HL-60 (cell line): Measurements from ENCODE around the gene MAP4.

Experiments
- DNase-seq, 2 experiments: peaks; one replicate each; pipeline ENCODE4 v3.0.0-alpha.2; 2010 to 2020; ENCODE audit warnings: low read depth in 1 of 2, low spot score in 1 of 2
- H3K27ac ChIP-seq: fragments of 250-450 bp; sonication (Bioruptor Pico); replicated peaks from 2 replicates; pipeline ENCODE4 v1.5.1; 2020; ENCODE audit warnings: mild to moderate bottlenecking, moderate library complexity
- H3K27me3 ChIP-seq: fragments of 250-450 bp; sonication (Bioruptor Pico); 2 replicates; pipeline ENCODE4 v1.5.1; 2021; ENCODE audit warnings: mild to moderate bottlenecking, moderate library complexity; ENCODE audit not compliant: insufficient read depth, poor library complexity, severe bottlenecking
- H3K4me3 ChIP-seq: replicated peaks from 2 replicates; pipeline ENCODE4 v1.5.1; 2011; ENCODE audit warnings: mild to moderate bottlenecking, control low read depth, low read length; ENCODE audit not compliant: insufficient read depth
- CTCF ChIP-seq: IDR thresholded peaks from one replicate; pipeline ENCODE4 v1.5.1; 2011; ENCODE audit warnings: low read length, control low read depth, inconsistent platforms; ENCODE audit not compliant: insufficient read depth
- GABPA ChIP-seq: IDR thresholded peaks from 2 replicates; pipeline ENCODE4 v1.6.1; 2012; ENCODE audit warnings: low read depth
- POLR2AphosphoS5 ChIP-seq: IDR thresholded peaks from 2 replicates; pipeline ENCODE4 v1.6.1; 2012; ENCODE audit warnings: low read depth
- SPI1 ChIP-seq: IDR thresholded peaks from 2 replicates; pipeline ENCODE4 v1.6.1; 2012; ENCODE audit warnings: low read depth, mild to moderate bottlenecking, borderline replicate concordance
- TF ChIP-seq, protein P1 (sequence below): IDR thresholded peaks from 2 replicates; pipeline ENCODE4 v1.6.1; 2012; ENCODE audit warnings: low read depth; ENCODE audit not compliant: insufficient replicate concordance

The MAP4 gene

GRCh38 chr3:47846880-47847248, 169.4 kb downstream of the MAP4 start:
- no peak for DNase-seq
- no peak for TF ChIP-seq POLR2AphosphoS5
- no peak overlapping the region for H3K27ac ChIP-seq
- no peak overlapping the region for H3K4me3 ChIP-seq
- no peaks in the 10 kb centered on the region for H3K27me3 ChIP-seq

- H3K4me3 ChIP-seq: no peak overlapping the region
- no peaks in the 10 kb centered on the region for H3K27me3 ChIP-seq
- no peak overlapping the region for H3K27ac ChIP-seq
- DNase-seq: no peak
- TF ChIP-seq CTCF (no peak), POLR2AphosphoS5 (no peak; the same call in 1 of the 2 replicates), GABPA (no peak)
- TF ChIP-seq, protein P1, sequence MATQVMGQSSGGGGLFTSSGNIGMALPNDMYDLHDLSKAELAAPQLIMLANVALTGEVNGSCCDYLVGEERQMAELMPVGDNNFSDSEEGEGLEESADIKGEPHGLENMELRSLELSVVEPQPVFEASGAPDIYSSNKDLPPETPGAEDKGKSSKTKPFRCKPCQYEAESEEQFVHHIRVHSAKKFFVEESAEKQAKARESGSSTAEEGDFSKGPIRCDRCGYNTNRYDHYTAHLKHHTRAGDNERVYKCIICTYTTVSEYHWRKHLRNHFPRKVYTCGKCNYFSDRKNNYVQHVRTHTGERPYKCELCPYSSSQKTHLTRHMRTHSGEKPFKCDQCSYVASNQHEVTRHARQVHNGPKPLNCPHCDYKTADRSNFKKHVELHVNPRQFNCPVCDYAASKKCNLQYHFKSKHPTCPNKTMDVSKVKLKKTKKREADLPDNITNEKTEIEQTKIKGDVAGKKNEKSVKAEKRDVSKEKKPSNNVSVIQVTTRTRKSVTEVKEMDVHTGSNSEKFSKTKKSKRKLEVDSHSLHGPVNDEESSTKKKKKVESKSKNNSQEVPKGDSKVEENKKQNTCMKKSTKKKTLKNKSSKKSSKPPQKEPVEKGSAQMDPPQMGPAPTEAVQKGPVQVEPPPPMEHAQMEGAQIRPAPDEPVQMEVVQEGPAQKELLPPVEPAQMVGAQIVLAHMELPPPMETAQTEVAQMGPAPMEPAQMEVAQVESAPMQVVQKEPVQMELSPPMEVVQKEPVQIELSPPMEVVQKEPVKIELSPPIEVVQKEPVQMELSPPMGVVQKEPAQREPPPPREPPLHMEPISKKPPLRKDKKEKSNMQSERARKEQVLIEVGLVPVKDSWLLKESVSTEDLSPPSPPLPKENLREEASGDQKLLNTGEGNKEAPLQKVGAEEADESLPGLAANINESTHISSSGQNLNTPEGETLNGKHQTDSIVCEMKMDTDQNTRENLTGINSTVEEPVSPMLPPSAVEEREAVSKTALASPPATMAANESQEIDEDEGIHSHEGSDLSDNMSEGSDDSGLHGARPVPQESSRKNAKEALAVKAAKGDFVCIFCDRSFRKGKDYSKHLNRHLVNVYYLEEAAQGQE: no peak
These were observed 169.9 kb downstream of the MAP4 start for GRCh38 chr3:47846186-47846879.

DNA sequence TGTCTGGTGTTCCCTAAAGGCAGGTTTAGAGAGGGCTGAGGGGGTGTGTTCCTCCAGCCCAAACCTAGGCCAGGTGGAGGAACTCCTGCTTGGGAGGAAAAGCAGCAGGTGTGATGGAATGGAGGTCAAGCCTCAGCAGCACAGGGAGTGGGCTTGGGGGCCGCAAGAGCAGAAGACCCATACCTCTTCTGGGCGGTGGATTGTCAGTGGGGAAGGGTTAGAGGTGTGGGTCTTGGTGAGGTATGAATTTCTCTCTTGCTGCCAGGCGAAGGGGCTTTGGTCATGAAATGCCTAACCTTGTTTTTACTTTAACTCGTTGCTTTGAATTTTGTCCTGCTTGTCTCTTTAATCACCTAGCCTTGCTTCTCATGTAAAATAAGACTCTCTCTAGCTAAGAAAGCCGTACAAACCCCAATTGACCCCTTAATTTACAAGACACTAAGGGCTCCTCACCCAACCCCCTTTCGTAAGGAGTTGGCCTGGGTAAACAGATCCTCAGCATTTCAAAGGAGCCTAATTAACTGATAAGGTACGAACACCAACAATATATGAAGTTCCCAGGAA, 174.3 kb downstream of the MAP4 start:
- Histone ChIP-seq H3K4me3 (no peak overlapping the region), H3K27ac (no peak overlapping the region), H3K27me3 (no peaks in the 10 kb centered on the region)
- DNase-seq: no peak
- TF ChIP-seq GABPA (no peak), POLR2AphosphoS5 (no peak), SPI1 (no peak), CTCF (no peak)
- TF ChIP-seq, protein P1: no peak

- Histone ChIP-seq H3K4me3 (no peak overlapping the region), H3K27me3 (no peaks in the 10 kb centered on the region), H3K27ac (no peak overlapping the region)
- no peak for DNase-seq
- no peak for TF ChIP-seq SPI1
- TF ChIP-seq, protein P1: no peak
- no peak for TF ChIP-seq CTCF
- no peak for TF ChIP-seq GABPA
- no peak for TF ChIP-seq POLR2AphosphoS5
These were observed 177.7 kb downstream of the MAP4 start for GRCh38 chr3:47838503-47838902.
